HEK293 (cell line): ENCODE measurements around the gene DNAH9.

ENCODE experiments used
- CTCF ChIA-PET: fragments of 350-600 bp; formaldehyde crosslinking; extraction: SDS; loops from one replicate; lab custom pipeline; 2021; ENCODE audit warnings: antibody characterized with exemption; lab: Yijun Ruan, JAX
- POLR2A ChIA-PET: fragments of 300-600 bp; formaldehyde crosslinking; extraction: SDS; loops from one replicate; lab custom pipeline; 2020; ENCODE audit warnings: antibody characterized with exemption, inconsistent platforms; lab: Yijun Ruan, JAX
- H3K27ac ChIP-seq: fragments of 200-500 bp; sonication (Bioruptor generic); 2 replicates; pipeline ENCODE4 v1.5.1; 2014; ENCODE audit warnings: low read depth, low read length, control low read depth, inconsistent platforms; ENCODE audit errors: extremely low read depth
- H3K36me3 ChIP-seq, 2 experiments: fragments of 200-500 bp in 1 of 2; sonication (Bioruptor generic) in 1 of 2; 1 replicate in 1 of 2; 2 replicates in 1 of 2; pipeline ENCODE4 v1.5.1; 2014 to 2017; ENCODE audit warnings: inconsistent platforms in 2 of 2, low read length in 2 of 2; ENCODE audit not compliant: control insufficient read depth in 2 of 2, insufficient read depth in 1 of 2
- H3K4me1 ChIP-seq: fragments of 200-500 bp; sonication (Bioruptor generic); 2 replicates; pipeline ENCODE4 v1.5.1; 2014; ENCODE audit warnings: mild to moderate bottlenecking, low read length, inconsistent platforms; ENCODE audit not compliant: control insufficient read depth, insufficient read depth
- H3K4me3 ChIP-seq: 2 replicates; pipeline ENCODE4 v1.5.1; 2011; ENCODE audit warnings: low read depth, mild to moderate bottlenecking, control low read depth, low read length, moderate library complexity
- H3K9me3 ChIP-seq: fragments of 200-500 bp; sonication (Bioruptor generic); 2 replicates; pipeline ENCODE4 v1.5.1; 2014; ENCODE audit warnings: low read depth, low read length, inconsistent platforms; ENCODE audit not compliant: control insufficient read depth, insufficient read depth
- GFI1B ChIP-seq: fragments of 450-650 bp; formaldehyde crosslinking; IDR thresholded peaks from 2 replicates; pipeline ENCODE4 v1.5.1; 2016; ENCODE audit warnings: missing biosample characterization, missing genetic modification characterization
- SP7 ChIP-seq: fragments of 450-650 bp; formaldehyde crosslinking; IDR thresholded peaks from 2 replicates; pipeline ENCODE4 v1.5.1; 2016; ENCODE audit warnings: missing biosample characterization, missing genetic modification characterization
- ZFP3 ChIP-seq: fragments of 450-650 bp; formaldehyde crosslinking; IDR thresholded peaks from 2 replicates; pipeline ENCODE4 v1.5.1; 2016; ENCODE audit warnings: low read depth, missing biosample characterization, missing genetic modification characterization
- ZNF16 ChIP-seq: fragments of 450-650 bp; formaldehyde crosslinking; IDR thresholded peaks from 2 replicates; pipeline ENCODE4 v1.5.1; 2016; ENCODE audit warnings: low read depth, missing biosample characterization, missing genetic modification characterization
- ZNF169 ChIP-seq: fragments of 450-650 bp; formaldehyde crosslinking; IDR thresholded peaks from 2 replicates; pipeline ENCODE4 v1.5.1; 2016; ENCODE audit warnings: missing biosample characterization, missing genetic modification characterization
- ZNF175 ChIP-seq: fragments of 450-650 bp; formaldehyde crosslinking; IDR thresholded peaks from 2 replicates; pipeline ENCODE4 v1.5.1; 2016; ENCODE audit warnings: missing biosample characterization, missing genetic modification characterization
- ZNF184 ChIP-seq: fragments of 450-650 bp; IDR thresholded peaks from 2 replicates; pipeline ENCODE4 v1.5.1; 2018; ENCODE audit warnings: missing biosample characterization, mild to moderate bottlenecking, missing genetic modification characterization
- ZNF2 ChIP-seq: fragments of 450-650 bp; formaldehyde crosslinking; IDR thresholded peaks from 2 replicates; pipeline ENCODE4 v1.5.1; 2016; ENCODE audit warnings: missing biosample characterization, missing genetic modification characterization
- ZNF223 ChIP-seq: fragments of 450-650 bp; formaldehyde crosslinking; IDR thresholded peaks from 2 replicates; pipeline ENCODE4 v1.5.1; 2016; ENCODE audit warnings: missing biosample characterization, missing genetic modification characterization
- ZNF501 ChIP-seq: fragments of 450-650 bp; formaldehyde crosslinking; IDR thresholded peaks from 2 replicates; pipeline ENCODE4 v1.5.1; 2016; ENCODE audit warnings: missing biosample characterization, missing genetic modification characterization
- ZNF621 ChIP-seq: fragments of 450-650 bp; formaldehyde crosslinking; IDR thresholded peaks from 2 replicates; pipeline ENCODE4 v1.5.1; 2017; ENCODE audit warnings: missing biosample characterization, missing genetic modification characterization
- ZNF664 ChIP-seq: fragments of 450-650 bp; formaldehyde crosslinking; IDR thresholded peaks from 2 replicates; pipeline ENCODE4 v1.5.1; 2016; ENCODE audit warnings: missing biosample characterization, missing genetic modification characterization
- ZNF670 ChIP-seq: fragments of 450-650 bp; formaldehyde crosslinking; IDR thresholded peaks from 2 replicates; pipeline ENCODE4 v1.5.1; 2016; ENCODE audit warnings: missing biosample characterization, missing genetic modification characterization, low read depth
- ZNF792 ChIP-seq: fragments of 450-650 bp; formaldehyde crosslinking; IDR thresholded peaks from 2 replicates; pipeline ENCODE4 v1.5.1; 2016; ENCODE audit warnings: missing biosample characterization, missing genetic modification characterization
- ZSCAN16 ChIP-seq: fragments of 450-650 bp; formaldehyde crosslinking; IDR thresholded peaks from 2 replicates; pipeline ENCODE4 v1.5.1; 2016; ENCODE audit warnings: missing biosample characterization, missing genetic modification characterization
- TF ChIP-seq, protein P1 (sequence below): sonication (generic); formaldehyde crosslinking; IDR thresholded peaks from 2 replicates; pipeline ENCODE4 v1.8.1; 2022; ENCODE audit warnings: mild to moderate bottlenecking, moderate library complexity, missing genetic modification reagents
- TF ChIP-seq, protein P2 (sequence below): fragments of 450-650 bp; formaldehyde crosslinking; IDR thresholded peaks from 2 replicates; pipeline ENCODE4 v1.5.1; 2016; ENCODE audit warnings: missing biosample characterization, missing genetic modification characterization, borderline replicate concordance
- TF ChIP-seq, protein P3 (sequence below): fragments of 450-650 bp; formaldehyde crosslinking; IDR thresholded peaks from 2 replicates; pipeline ENCODE4 v1.5.1; 2016; ENCODE audit warnings: missing biosample characterization, missing genetic modification characterization, low read depth
- TF ChIP-seq, protein P4 (sequence below): fragments of 450-650 bp; formaldehyde crosslinking; IDR thresholded peaks from 2 replicates; pipeline ENCODE4 v1.5.1; 2017; ENCODE audit warnings: missing biosample characterization, mild to moderate bottlenecking, missing genetic modification characterization, moderate library complexity
- TF ChIP-seq, protein P5 (sequence below): fragments of 450-650 bp; formaldehyde crosslinking; IDR thresholded peaks from 2 replicates; pipeline ENCODE4 v1.5.0; 2017; ENCODE audit warnings: missing biosample characterization, missing genetic modification characterization, borderline replicate concordance

DNAH9 gene

DNA sequence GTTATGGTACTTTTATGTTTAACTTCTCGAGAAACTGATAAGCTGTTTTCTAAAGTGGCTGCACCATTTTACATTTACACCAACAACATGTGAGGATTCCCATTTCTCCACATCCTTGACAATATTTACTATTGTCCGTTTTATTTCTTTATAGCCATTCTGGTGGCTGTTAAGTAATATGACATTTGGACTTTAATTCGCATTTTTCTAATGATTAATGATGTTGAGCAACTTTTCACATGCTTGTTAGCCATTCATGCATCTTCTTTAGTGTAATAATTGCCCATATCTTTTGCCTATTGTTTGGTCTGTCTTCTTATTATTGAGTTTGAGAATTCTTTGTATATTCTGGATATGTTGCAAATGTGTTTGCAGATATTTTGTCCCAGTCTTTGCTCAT, 114.2 kb downstream of the DNAH9 start (continued):
- TF ChIP-seq GFI1B (tag by site-specific recombination) (no peak), ZNF792 (tag by site-specific recombination) (no peak), ZNF16 (tag by site-specific recombination) (no peak)

DNA sequence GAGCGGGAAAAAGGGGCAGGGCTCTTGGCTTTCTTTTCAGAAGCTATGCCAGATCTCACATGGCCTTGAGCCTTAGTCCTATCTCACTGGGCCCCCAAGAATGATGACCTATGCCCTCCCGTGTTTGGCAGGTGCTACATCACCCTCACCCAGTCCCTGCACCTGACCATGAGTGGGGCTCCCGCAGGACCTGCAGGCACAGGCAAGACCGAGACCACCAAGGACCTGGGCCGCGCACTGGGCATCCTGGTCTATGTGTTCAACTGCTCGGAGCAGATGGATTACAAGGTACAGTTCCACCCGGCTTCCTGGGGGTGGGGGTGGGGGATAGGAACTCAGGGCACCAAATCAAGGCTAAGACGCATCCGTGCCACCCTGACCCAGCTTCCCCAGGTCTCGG, 120.9 kb downstream of the DNAH9 start:
- no peak overlapping the region for H3K4me3 ChIP-seq
- POLR2A ChIA-PET = no interaction called here
- CTCF ChIA-PET = interaction anchor here (0.5 kb wide), 1 partner anchor 217 kb away, joined by 3 read pairs; no protein-coding TSS in a partner anchor

DNA sequence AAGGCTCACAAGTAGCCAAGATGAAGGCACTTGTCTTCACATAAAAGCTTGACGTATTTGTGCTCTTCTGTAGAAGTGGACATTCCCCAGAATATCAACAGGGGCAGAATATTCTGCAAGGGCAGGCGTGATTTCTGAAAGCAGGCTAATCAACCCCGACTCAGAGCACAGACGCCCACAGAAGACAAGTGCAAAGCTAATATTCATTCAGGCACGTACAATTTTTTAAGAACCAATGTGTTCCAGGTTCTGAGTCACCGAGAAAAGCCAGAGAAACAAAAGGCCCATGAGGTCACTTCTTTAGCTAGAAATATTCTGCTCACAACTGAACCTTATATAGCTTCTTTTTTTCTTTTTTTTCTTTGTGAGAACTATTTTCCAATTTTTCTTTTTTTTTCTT, 121.6 kb downstream of the DNAH9 start:
- H3K4me3 ChIP-seq = no peak overlapping the region
- no peaks in the 10 kb centered on the region for H3K9me3 ChIP-seq
- TF ChIP-seq, protein P1, sequence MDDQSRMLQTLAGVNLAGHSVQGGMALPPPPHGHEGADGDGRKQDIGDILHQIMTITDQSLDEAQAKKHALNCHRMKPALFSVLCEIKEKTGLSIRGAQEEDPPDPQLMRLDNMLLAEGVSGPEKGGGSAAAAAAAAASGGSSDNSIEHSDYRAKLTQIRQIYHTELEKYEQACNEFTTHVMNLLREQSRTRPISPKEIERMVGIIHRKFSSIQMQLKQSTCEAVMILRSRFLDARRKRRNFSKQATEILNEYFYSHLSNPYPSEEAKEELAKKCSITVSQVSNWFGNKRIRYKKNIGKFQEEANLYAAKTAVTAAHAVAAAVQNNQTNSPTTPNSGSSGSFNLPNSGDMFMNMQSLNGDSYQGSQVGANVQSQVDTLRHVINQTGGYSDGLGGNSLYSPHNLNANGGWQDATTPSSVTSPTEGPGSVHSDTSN = no peak
- TF ChIP-seq ZNF792 (tag by site-specific recombination) = no peak
- TF ChIP-seq ZNF2 (tag by site-specific recombination) = no peak
- no peak for TF ChIP-seq SP7 (tag by site-specific recombination)
- TF ChIP-seq, protein P2, sequence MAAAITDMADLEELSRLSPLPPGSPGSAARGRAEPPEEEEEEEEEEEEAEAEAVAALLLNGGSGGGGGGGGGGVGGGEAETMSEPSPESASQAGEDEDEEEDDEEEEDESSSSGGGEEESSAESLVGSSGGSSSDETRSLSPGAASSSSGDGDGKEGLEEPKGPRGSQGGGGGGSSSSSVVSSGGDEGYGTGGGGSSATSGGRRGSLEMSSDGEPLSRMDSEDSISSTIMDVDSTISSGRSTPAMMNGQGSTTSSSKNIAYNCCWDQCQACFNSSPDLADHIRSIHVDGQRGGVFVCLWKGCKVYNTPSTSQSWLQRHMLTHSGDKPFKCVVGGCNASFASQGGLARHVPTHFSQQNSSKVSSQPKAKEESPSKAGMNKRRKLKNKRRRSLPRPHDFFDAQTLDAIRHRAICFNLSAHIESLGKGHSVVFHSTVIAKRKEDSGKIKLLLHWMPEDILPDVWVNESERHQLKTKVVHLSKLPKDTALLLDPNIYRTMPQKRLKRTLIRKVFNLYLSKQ = no peak
- TF ChIP-seq ZFP3 (tag by site-specific recombination) = no peak
- TF ChIP-seq, protein P3, sequence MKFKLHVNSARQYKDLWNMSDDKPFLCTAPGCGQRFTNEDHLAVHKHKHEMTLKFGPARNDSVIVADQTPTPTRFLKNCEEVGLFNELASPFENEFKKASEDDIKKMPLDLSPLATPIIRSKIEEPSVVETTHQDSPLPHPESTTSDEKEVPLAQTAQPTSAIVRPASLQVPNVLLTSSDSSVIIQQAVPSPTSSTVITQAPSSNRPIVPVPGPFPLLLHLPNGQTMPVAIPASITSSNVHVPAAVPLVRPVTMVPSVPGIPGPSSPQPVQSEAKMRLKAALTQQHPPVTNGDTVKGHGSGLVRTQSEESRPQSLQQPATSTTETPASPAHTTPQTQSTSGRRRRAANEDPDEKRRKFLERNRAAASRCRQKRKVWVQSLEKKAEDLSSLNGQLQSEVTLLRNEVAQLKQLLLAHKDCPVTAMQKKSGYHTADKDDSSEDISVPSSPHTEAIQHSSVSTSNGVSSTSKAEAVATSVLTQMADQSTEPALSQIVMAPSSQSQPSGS (tag by site-specific recombination) = no peak
- TF ChIP-seq, protein P4, sequence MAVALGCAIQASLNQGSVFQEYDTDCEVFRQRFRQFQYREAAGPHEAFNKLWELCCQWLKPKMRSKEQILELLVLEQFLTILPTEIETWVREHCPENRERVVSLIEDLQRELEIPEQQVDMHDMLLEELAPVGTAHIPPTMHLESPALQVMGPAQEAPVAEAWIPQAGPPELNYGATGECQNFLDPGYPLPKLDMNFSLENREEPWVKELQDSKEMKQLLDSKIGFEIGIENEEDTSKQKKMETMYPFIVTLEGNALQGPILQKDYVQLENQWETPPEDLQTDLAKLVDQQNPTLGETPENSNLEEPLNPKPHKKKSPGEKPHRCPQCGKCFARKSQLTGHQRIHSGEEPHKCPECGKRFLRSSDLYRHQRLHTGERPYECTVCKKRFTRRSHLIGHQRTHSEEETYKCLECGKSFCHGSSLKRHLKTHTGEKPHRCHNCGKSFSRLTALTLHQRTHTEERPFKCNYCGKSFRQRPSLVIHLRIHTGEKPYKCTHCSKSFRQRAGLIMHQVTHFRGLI (tag by site-specific recombination) = no peak
- no peaks in the 10 kb centered on the region for H3K4me1 ChIP-seq
- no peak overlapping the region for H3K27ac ChIP-seq
- ChIA-PET POLR2A (no interaction called here), CTCF (no interaction called here)
- H3K36me3 ChIP-seq = no peaks in the 10 kb centered on the region

More for the DNA sequence above, 120.9 kb downstream of the DNAH9 start:
- no peaks in the 10 kb centered on the region for H3K36me3 ChIP-seq
- no peak for TF ChIP-seq ZNF223 (tag by site-specific recombination)
- no peak for TF ChIP-seq ZNF175
- H3K9me3 ChIP-seq = no peaks in the 10 kb centered on the region
- no peaks in the 10 kb centered on the region for H3K4me1 ChIP-seq
- no peak overlapping the region for H3K27ac ChIP-seq

DNA sequence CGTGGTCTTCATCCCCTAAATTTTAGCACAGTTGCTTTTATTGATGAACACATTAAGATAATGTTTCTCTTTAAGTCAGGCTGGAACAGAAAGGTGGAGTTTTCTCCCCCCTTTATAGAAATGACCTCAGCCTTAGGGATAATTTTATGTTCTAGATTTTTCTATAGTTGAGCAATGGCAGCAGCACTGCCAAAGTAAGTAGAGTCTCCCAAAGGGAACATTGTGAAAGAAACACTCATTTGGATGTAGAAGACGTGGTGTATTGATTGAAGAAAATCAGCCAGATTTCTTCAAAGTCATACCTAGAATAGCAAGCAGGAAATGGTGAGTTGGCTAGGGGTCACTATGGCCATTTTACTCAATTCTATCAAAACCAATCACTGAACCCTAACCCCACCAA, 122.5 kb downstream of the DNAH9 start:
- Histone ChIP-seq H3K9me3 (no peaks in the 10 kb centered on the region), H3K27ac (no peak overlapping the region), H3K4me1 (no peaks in the 10 kb centered on the region), H3K4me3 (no peak overlapping the region), H3K36me3 (no peaks in the 10 kb centered on the region)
- CTCF ChIA-PET = no interaction called here
- POLR2A ChIA-PET = no interaction called here
- TF ChIP-seq ZNF184 (tag by site-specific recombination) (no peak), ZNF169 (no peak), ZNF621 (tag by site-specific recombination) (no peak), ZNF501 (no peak), ZSCAN16 (tag by site-specific recombination) (no peak), ZNF670 (no peak), ZNF664 (tag by site-specific recombination) (no peak)
- TF ChIP-seq, protein P5, sequence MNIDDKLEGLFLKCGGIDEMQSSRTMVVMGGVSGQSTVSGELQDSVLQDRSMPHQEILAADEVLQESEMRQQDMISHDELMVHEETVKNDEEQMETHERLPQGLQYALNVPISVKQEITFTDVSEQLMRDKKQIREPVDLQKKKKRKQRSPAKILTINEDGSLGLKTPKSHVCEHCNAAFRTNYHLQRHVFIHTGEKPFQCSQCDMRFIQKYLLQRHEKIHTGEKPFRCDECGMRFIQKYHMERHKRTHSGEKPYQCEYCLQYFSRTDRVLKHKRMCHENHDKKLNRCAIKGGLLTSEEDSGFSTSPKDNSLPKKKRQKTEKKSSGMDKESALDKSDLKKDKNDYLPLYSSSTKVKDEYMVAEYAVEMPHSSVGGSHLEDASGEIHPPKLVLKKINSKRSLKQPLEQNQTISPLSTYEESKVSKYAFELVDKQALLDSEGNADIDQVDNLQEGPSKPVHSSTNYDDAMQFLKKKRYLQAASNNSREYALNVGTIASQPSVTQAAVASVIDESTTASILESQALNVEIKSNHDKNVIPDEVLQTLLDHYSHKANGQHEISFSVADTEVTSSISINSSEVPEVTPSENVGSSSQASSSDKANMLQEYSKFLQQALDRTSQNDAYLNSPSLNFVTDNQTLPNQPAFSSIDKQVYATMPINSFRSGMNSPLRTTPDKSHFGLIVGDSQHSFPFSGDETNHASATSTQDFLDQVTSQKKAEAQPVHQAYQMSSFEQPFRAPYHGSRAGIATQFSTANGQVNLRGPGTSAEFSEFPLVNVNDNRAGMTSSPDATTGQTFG (tag by site-specific recombination) = no peak
- TF ChIP-seq, all 188 proteins: peak for 0
